Measurements from ENCODE around the gene LRCH3.

GRCh38 chr3:197802779-197803459 is 11.9 kb downstream of the LRCH3 start:
- TF ChIP-seq BHLHE40 (IDR thresholded peaks at IDR 0.05; ENCODE audit: low read depth, low read length) = no peak
- no peak for TF ChIP-seq KDM5A (IDR thresholded peaks at IDR 0.05)
- TF ChIP-seq POLR2A (IDR thresholded peaks at IDR 0.05; ENCODE audit: low read length) = no peak
- no peak for TF ChIP-seq CTCF (IDR thresholded peaks at IDR 0.05)
- no peak for TF ChIP-seq ELK1 (IDR thresholded peaks at IDR 0.05; ENCODE audit: low read depth, low read length)
- TF ChIP-seq HDAC2 (IDR thresholded peaks at IDR 0.05) = no peak
- TF ChIP-seq ATOH8 (CRISPR knock-in tag; IDR thresholded peaks at IDR 0.05; ENCODE audit: low read depth) = no peak
- TF ChIP-seq EHMT2 (IDR thresholded peaks at IDR 0.05; ENCODE audit: low read depth) = no peak
- no peak for TF ChIP-seq NR3C1 (IDR thresholded peaks at IDR 0.05)
- TF ChIP-seq USF2 (IDR thresholded peaks at IDR 0.05) = no peak
- no peak for TF ChIP-seq MAX (IDR thresholded peaks at IDR 0.05)
- TF ChIP-seq RFX5 (IDR thresholded peaks at IDR 0.05) = no peak
- TF ChIP-seq JUNB (IDR thresholded peaks at IDR 0.05) = no peak
- TF ChIP-seq REST (IDR thresholded peaks at IDR 0.05) = no peak

Data from A549 (cell line).